H7 (cell line): ENCODE data around the gene PSMC4. TPM values are rescaled to one million over a fixed set of nuclear protein-coding genes. Genes with fewer than 3 reads are reported as not detected.

Source experiments
- DNase-seq: peaks from one replicate; pipeline ENCODE4 v3.0.0; 2012
- H3K27me3 ChIP-seq: 2 replicates; pipeline ENCODE4 v1.6.0; 2011; ENCODE audit warnings: mild to moderate bottlenecking, low read length; ENCODE audit not compliant: control insufficient read depth, insufficient read depth
- H3K36me3 ChIP-seq: replicated peaks from 2 replicates; pipeline ENCODE4 v1.5.1; 2011; ENCODE audit warnings: low read length; ENCODE audit not compliant: control insufficient read depth, insufficient read depth
- H3K4me3 ChIP-seq: 2 replicates; pipeline ENCODE4 v1.5.1; 2011; ENCODE audit warnings: low read depth, mild to moderate bottlenecking, control low read depth, low read length, moderate library complexity; ENCODE audit not compliant: insufficient read depth
- total RNA-seq: library from RNA; depleted of rRNA; stranded (reverse); fragments of >200 nt; shearing (Covaris generic); gene quantifications from 2 replicates; pipeline ENCODE4 v1.2.3, GENCODE V29; 2014

The PSMC4 gene
- total RNA-seq, 1 experiment from 2014 or later: 227 TPM

- no peak for DNase-seq
- Histone ChIP-seq H3K36me3 (no peaks in the 10 kb centered on the region), H3K4me3 (no peak overlapping the region), H3K27me3 (no peaks in the 10 kb centered on the region)
These were observed 23.4 kb downstream of the PSMC4 start for GRCh38 chr19:39994361-39994760.

GRCh38 chr19:39995794-39996193, 24.8 kb downstream of the PSMC4 start:
- no peak overlapping the region; the same call in 1 of the 2 replicates for H3K4me3 ChIP-seq
- no peak for DNase-seq
- H3K27me3 ChIP-seq: no peaks in the 10 kb centered on the region
- no peaks in the 10 kb centered on the region for H3K36me3 ChIP-seq

DNA sequence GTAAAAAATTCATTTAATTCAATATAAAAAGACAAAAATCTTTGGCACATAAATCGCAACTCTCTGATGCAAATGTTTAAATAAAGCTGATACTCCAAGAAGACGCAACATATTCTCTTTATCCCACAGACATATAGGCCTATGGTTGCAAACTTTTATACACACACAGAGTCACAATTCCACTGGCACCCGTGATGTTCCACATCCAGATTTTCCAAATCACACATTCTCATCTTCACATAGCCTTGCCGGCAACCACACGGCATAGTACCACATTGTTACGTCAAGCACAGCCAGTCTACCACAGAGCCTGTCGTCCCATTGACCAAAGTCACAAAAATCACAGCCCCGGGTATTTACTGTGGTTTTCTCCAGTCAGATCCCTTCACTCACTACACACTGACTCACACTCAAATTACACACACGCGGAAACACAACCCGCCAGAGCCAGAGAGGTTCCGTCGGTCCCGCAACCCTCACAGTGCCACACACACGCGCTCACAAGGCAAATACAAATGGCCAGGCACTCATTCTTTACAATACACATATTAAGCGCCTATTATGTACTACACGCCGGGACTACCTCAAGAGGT, 25.3 kb downstream of the PSMC4 start:
- Histone ChIP-seq H3K36me3 (no peaks in the 10 kb centered on the region), H3K27me3 (no peaks in the 10 kb centered on the region), H3K4me3 (peak overlapping the region; percentile 87)
- DNase-seq: no peak

- peak; percentile 90 for DNase-seq
- H3K4me3 ChIP-seq: peak within 1 kb of the TSS; percentile 87
- H3K36me3 ChIP-seq: no peaks in the 10 kb centered on the region
- H3K27me3 ChIP-seq: no peaks in the 10 kb centered on the region
These were observed 26.1 kb downstream of the PSMC4 start, which contains the start of gene ZNF546 for GRCh38 chr19:39996811-39997637. Gene ZNF546, plus strand, starts transcription at chr19:39997060. Its CDS starts 1,267 bp downstream, at chr19:39998327.

DNA sequence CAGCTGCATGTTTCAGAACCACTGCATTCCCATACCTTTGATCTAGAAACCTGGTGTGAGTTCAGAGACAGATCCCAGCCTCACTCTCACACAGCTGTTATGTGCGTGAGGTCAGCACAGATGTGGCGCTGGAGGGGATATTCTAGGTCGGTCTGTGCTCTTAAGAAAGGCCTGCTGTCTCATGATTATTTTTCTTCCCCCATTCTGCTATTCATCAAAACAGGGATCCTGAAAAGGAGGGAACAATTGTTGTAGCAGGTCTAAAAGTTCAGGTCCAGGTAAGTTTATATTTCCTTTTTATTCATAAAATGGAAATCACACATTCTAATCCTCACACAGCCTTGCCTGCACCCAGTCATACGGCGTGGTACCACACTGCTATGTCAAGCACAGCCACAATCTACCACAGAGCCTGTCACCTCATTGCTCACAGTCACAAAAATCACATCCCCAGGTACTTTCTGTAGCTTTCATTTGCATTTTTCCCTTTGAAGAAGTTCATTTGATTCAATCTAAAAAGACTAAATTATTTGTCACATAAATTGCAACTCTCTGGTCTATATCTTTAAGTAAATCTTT, 26.8 kb downstream of the PSMC4 start:
- DNase-seq: no peak
- Histone ChIP-seq H3K4me3 (peak overlapping the region; percentile 87; the same call in 1 of the 2 replicates), H3K27me3 (no peaks in the 10 kb centered on the region), H3K36me3 (no peaks in the 10 kb centered on the region)

DNA sequence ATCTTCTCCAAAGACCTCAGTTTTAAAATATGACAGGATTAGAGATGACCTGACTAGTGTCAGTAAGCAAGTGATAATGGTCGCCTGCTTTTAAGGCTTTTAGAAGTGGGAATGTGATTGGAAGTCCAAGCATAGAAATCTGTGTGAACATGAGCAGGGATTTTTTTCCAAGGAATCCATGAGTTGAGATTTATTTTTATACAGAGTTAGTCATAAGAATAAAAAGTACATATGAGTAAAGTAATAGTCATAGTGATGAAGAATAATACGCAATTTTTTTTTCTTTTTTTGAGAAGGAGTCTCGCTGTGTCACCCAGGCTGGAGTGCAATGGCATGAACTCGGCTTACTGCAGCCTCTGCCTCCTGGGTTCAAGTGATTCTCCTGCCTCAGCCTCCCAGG, 27.5 kb downstream of the PSMC4 start:
- DNase-seq: no peak
- H3K27me3 ChIP-seq: no peaks in the 10 kb centered on the region
- no peaks in the 10 kb centered on the region for H3K36me3 ChIP-seq
- H3K4me3 ChIP-seq: no peak overlapping the region

DNA sequence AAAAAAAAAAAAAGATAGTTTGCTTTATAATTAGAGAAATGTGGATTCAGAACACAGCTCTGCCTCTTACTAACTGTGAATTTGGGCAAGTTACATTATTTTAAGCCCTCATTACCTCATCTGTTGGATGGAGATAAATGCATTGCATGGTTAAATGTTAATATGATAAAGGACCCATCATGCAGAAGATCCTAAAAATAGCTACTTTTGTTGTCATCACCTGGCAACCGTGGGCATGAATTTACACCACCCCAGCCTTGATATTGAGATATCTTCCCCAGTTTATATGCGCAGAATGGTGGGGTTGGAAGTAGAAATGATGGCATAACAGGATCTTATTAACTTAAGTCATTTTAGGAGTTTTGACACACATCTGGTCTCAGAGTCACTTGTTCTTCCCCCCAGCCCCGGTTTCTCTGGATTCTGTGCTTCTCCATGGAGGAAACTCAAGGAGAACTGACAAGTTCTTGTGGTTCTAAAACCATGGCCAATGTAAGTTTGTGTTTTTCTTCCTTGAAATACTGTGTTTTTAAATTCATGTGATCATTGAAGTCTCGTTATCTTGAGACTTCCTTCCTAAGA, 34.8 kb downstream of the PSMC4 start:
- no peaks in the 10 kb centered on the region; the same call in 1 of the 2 replicates for H3K36me3 ChIP-seq

GRCh38 chr19:40006273-40006691, 35.3 kb downstream of the PSMC4 start:
- Histone ChIP-seq H3K4me3 (no peak overlapping the region), H3K36me3 (no peaks in the 10 kb centered on the region; the same call in 1 of the 2 replicates), H3K27me3 (no peaks in the 10 kb centered on the region)
- DNase-seq: no peak

More for the DNA sequence above, 34.8 kb downstream of the PSMC4 start:
- no peak for DNase-seq
- Histone ChIP-seq H3K27me3 (no peaks in the 10 kb centered on the region), H3K4me3 (no peak overlapping the region)

- DNase-seq: no peak
- H3K4me3 ChIP-seq: no peak overlapping the region
- no peaks in the 10 kb centered on the region; the same call in 1 of the 2 replicates for H3K36me3 ChIP-seq
- H3K27me3 ChIP-seq: no peaks in the 10 kb centered on the region
These were observed 38.7 kb downstream of the PSMC4 start for GRCh38 chr19:40009674-40010073.

- Histone ChIP-seq H3K4me3 (no peak overlapping the region), H3K27me3 (no peaks in the 10 kb centered on the region), H3K36me3 (peaks cover 1% of the 10 kb centered on the region; the same call in 1 of the 2 replicates)
- DNase-seq: no peak
These were observed 43.0 kb downstream of the PSMC4 start for GRCh38 chr19:40013991-40014390.

DNA sequence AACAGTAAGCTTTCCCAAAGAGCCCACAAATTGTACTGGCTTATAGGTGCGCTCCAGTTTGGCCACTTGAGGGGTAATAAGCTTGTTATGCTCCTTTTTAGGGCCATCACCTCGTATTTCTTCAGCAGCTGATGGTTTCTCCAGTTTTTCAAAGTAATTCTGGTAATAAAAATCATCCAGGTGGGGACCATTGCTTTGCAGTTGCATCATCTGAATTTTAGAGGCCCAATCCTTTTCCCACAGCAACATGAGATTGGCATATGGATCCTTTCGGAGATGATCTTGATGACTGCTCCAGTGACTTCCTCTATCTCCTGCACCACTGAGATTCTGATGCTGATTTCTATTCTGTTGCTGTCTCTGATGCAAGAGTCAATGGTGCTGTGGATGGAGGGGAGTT, 53.0 kb downstream of the PSMC4 start:
- no peaks in the 10 kb centered on the region for H3K27me3 ChIP-seq
- no peak overlapping the region for H3K4me3 ChIP-seq
- no peaks in the 10 kb centered on the region for H3K36me3 ChIP-seq
- no peak for DNase-seq

DNA sequence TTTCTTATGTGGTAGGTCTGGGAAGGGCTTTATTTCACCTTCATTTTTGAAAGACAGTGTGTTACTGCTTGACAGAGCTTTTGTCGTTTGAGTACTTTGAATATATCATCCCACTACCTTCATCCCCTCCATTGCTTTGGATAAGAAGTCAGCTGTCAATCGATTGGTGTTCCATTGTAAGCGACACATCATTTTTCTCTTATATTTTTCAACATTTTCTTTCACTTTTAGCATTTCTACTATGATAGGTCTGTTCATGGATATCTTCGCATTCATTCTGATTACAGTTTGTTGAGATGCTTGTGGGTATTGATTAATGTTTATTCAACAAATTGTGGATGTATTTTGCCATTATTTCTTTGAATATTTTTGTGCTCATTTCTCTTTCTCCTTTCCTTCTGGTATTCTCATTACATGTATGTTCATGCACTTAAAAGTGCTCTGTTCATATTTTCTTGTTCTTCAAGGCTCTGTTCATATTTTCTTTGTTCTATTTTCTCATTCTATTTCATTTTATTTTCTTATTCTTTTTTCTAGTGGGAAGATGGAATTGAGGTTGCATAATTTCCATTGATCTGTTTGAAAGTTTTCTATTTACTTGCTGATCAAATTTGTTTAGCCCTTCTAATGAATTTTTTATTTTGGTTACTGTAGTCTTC, 55.1 kb downstream of the PSMC4 start:
- Histone ChIP-seq H3K27me3 (no peaks in the 10 kb centered on the region), H3K4me3 (no peak overlapping the region), H3K36me3 (no peaks in the 10 kb centered on the region)
- DNase-seq: no peak

DNA sequence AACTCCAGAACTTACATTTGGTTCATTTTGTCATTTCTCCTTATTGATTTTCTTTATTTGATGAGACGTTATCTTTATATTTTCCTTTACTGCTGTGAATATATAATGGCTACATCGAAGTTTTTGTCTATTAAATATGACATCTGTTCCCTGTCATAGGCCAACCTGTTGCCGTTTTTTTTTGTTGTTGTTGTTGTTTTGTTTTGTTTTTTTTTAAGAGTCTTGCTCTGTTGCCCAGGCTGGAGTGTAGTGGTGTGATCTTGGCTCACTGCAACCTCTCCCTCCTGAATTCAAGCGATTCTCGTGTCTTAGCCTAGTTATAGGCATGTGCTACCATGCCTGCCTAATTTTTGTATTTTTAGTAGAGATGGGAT, 55.6 kb downstream of the PSMC4 start:
- no peak overlapping the region for H3K4me3 ChIP-seq
- H3K36me3 ChIP-seq: no peaks in the 10 kb centered on the region
- H3K27me3 ChIP-seq: no peaks in the 10 kb centered on the region
- DNase-seq: no peak
